GM12801 (cell line): ENCODE measurements around the gene PKM.

Experiments
- CTCF ChIP-seq: IDR thresholded peaks from one replicate; pipeline ENCODE4 v1.5.1; 2011; ENCODE audit warnings: control low read depth; ENCODE audit not compliant: insufficient read length; ENCODE audit errors: extremely low read depth

Gene PKM

DNA sequence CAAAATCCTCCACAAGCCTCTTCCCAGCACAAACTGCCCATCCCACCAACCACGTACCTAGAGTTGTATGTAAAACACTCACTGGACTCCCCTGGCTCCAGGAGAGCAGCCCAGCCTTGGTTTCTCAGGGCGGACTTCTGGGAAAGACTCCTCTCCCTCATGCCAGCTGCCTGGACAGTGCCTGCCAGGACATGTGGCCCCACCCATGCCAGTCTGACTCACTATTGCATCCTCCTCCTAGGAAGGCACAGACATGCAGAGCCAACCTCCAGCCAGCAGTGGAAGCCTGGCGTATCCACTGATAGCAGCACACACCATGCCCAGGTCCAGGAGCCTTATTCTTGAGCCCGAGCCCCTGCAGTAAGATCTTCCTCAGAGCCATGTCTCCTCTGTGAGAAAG, 8.6 kb downstream of the PKM start:
- TF ChIP-seq CTCF: no peak

DNA sequence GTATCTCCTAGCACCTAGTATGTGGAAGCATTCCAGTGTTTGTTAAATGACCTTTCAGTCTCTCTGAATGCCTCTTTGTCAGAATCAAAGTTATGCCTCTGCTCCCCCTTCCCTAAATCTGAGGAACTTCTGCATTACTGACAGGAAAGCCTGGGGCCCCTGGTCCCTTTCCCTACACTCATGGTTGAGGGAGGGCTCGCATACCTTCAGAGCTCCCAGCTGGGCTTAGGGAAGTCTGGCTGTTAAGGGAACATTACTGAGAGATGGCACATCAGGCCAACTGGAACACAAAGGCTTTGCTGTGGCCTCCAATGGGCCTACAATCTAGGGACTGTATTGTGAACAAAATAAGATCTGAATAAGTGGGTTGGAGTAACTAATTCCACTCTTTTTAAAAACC, 10.3 kb downstream of the PKM start:
- no peak for TF ChIP-seq CTCF

DNA sequence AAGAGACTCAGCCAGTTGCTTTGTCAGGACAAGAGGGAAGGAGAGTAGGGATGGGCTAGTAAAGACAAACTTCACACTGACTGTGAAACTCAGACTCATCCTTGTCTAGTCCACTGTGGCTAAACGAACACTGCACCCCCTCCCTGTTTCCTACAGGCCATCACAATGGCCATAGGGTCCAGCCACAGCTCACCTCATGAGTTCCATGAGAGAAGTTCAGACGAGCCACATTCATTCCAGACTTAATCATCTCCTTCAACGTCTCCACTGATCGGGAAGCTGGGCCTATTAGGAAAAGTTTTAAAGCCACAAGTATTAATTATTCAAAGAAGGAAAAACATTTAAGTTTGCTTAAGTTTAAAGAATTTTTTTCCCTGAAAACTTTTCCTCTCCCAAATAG, 13.8 kb downstream of the PKM start:
- no peak for TF ChIP-seq CTCF

DNA sequence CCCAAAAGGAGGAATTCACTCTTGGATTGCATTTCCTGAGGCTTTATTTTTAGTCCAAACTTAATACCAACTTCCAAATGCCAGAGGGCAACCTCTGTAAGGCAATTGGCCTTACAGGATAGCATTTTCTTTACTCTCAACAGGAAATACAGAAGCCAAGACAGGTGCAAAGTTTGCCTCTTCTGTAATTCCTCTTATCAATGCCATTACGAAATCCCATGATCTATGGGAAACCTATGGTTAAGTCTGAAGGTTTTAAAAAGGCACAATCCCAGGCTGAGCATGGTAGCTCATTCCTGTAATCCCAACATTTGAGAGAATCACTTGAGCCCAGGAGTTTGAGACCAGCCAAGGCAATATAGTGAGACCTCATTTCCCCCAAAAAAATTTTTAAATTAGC, 14.9 kb downstream of the PKM start:
- no peak for TF ChIP-seq CTCF

DNA sequence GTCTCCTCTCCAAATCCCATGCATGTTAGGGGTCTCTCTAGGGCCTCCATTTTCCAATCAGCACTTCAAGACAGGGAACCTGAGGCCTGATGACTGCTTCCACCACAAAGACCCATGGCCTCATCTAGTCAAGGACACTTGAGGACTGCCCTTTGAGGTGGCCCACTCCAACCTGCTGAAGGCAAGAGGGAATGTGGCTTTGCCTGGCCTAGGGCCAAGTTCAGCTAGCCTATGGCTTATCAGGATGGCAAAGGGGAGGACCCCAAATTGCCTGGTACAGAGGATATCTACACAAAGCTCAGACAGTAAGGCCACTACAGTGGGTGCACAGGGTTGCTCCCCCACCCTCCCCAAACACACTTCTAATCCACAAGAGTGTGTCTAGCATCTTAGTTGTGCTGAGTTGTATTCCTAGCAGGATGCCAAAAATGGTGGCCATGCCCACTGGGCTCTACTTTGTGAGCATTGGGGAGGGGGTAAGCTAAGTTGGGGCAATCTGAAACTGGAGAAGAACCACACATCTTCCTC, 23.4 kb downstream of the PKM start:
- TF ChIP-seq CTCF: no peak

GRCh38 chr15:72206677-72207000, 24.4 kb downstream of the PKM start:
- TF ChIP-seq CTCF: no peak

GRCh38 chr15:72205896-72206676, 24.9 kb downstream of the PKM start:
- TF ChIP-seq CTCF: no peak
